Activated B cell treated with CpG ODN at 0.5 μM for 24 hours (primary cell): ENCODE data around the gene NYNRIN. TPM values are rescaled to one million over a fixed set of nuclear protein-coding genes. Genes with fewer than 3 reads are reported as not detected.

ENCODE experiments used
- ATAC-seq: fragments of 200-7000 bp; cut with Tn5 transposase; one replicate; pipeline ENCODE4 v1.10.0; 2021; ENCODE audit warnings: low read depth, mild to moderate bottlenecking, moderate library complexity
- CTCF ChIA-PET: fragments of 350-600 bp; sonication (Branson Sonifier 250); formaldehyde crosslinking; loops from one replicate; lab custom pipeline; 2021; ENCODE audit warnings: antibody characterized with exemption; lab: Charles Lee
- POLR2A ChIA-PET: fragments of 350-600 bp; sonication (Branson Sonifier 250); formaldehyde crosslinking; loops from one replicate; lab custom pipeline; 2021; ENCODE audit warnings: antibody characterized with exemption; lab: Charles Lee
- DNase-seq: peaks from one replicate; pipeline ENCODE4 v3.0.0; 2022
- H3K27ac Mint-ChIP-seq: one replicate; pipeline ENCODE4 v1.8.0; 2020; ENCODE audit warnings: mixed read lengths
- H3K27me3 Mint-ChIP-seq: one replicate; pipeline ENCODE4 v1.8.0; 2021; ENCODE audit warnings: mixed read lengths
- H3K36me3 Mint-ChIP-seq: one replicate; pipeline ENCODE4 v1.8.0; 2021; ENCODE audit warnings: low read depth, mixed read lengths
- H3K4me1 Mint-ChIP-seq: one replicate; pipeline ENCODE4 v1.8.0; 2021; ENCODE audit warnings: mixed read lengths
- H3K4me3 Mint-ChIP-seq: one replicate; pipeline ENCODE4 v1.8.0; 2020; ENCODE audit warnings: mild to moderate bottlenecking, mixed read lengths
- H3K9me3 Mint-ChIP-seq: one replicate; pipeline ENCODE4 v1.8.0; 2020; ENCODE audit warnings: mixed read lengths
- CTCF ChIP-seq: fragments of 200-600 bp; IDR thresholded peaks from one replicate; pipeline ENCODE4 v1.8.0; 2022; ENCODE audit warnings: antibody characterized with exemption, mild to moderate bottlenecking
- intact Hi-C: fragments of 100-400 bp; cut with micrococcal nuclease; formaldehyde crosslinking; loops from one replicate; pipeline ENCODE4 v1.15.1; 2024
- total RNA-seq: library from RNA; stranded (reverse); gene quantifications from 2 replicates; pipeline ENCODE4 v1.2.3, GENCODE V29; 2022

NYNRIN gene
- total RNA-seq, 1 donor from 2014 or later: 0.04 TPM

- intact Hi-C loops: no loop called here
- TF ChIP-seq CTCF: no peak
Observed at GRCh38 chr14:24376448-24377070, 22.2 kb upstream of the NYNRIN start.

GRCh38 chr14:24377126-24377525, 21.7 kb upstream of the NYNRIN start:
- ChIA-PET POLR2A (no interaction called here), CTCF (interaction anchor here (1.8 kb wide), 1 partner anchor 54 kb away, joined by 5 read pairs; no protein-coding TSS in a partner anchor)
- Mint-ChIP-seq H3K9me3 (no peaks in the 10 kb centered on the region), H3K36me3 (no peaks in the 10 kb centered on the region), H3K27me3 (no peaks in the 10 kb centered on the region), H3K4me3 (no peak overlapping the region), H3K27ac (no peak overlapping the region), H3K4me1 (no peaks in the 10 kb centered on the region)
- intact Hi-C loops: no loop called here
- DNase-seq (no peak), ATAC-seq (no peak)
- TF ChIP-seq CTCF: no peak

More at GRCh38 chr14:24376448-24377070, 22.2 kb upstream of the NYNRIN start:
- ATAC-seq (no peak), DNase-seq (no peak)
- no peak overlapping the region for H3K4me3 Mint-ChIP-seq
- ChIA-PET CTCF (interaction anchor here (1.8 kb wide), 1 partner anchor 55 kb away, joined by 5 read pairs; no protein-coding TSS in a partner anchor), POLR2A (no interaction called here)
- no peak overlapping the region for H3K27ac Mint-ChIP-seq
- no peaks in the 10 kb centered on the region for H3K36me3 Mint-ChIP-seq
- no peaks in the 10 kb centered on the region for H3K4me1 Mint-ChIP-seq
- no peaks in the 10 kb centered on the region for H3K9me3 Mint-ChIP-seq
- H3K27me3 Mint-ChIP-seq: no peaks in the 10 kb centered on the region

DNA sequence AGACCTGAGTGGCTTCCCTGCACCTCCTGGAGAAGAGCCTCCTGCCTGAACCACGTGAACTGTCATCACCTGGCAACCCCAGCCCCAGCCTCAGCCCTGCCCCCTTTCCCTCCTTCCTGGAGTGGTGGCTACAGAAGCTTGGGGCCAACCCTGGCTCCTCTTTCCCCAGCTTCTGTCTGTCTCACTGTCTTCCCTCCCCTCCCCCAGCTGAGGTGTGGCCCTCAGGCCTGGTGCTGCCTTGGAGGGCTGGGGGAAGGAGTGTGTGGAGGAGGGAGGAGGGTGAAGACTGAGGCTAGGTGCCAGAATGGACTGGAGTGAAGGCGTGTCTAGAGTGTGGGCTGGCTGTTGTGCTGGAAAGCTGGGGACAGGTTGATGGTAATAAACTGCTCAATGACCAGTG, 21.1 kb upstream of the NYNRIN start:
- Mint-ChIP-seq H3K4me1 (no peaks in the 10 kb centered on the region), H3K36me3 (no peaks in the 10 kb centered on the region), H3K27ac (no peak overlapping the region), H3K27me3 (no peaks in the 10 kb centered on the region), H3K9me3 (no peaks in the 10 kb centered on the region), H3K4me3 (no peak overlapping the region)
- intact Hi-C loops: no loop called here
- ChIA-PET POLR2A (no interaction called here), CTCF (interaction anchor here (1.8 kb wide), 1 partner anchor 54 kb away, joined by 5 read pairs; no protein-coding TSS in a partner anchor)
- ATAC-seq (no peak), DNase-seq (no peak)
- TF ChIP-seq CTCF: no peak

GRCh38 chr14:24378327-24378726, 20.5 kb upstream of the NYNRIN start:
- no peaks in the 10 kb centered on the region for H3K9me3 Mint-ChIP-seq
- H3K4me1 Mint-ChIP-seq: no peaks in the 10 kb centered on the region
- CTCF ChIA-PET: interaction anchor here (1.4 to 1.8 kb wide), 2 partner anchors 12 to 53 kb away, joined by 3 to 5 read pairs; no protein-coding TSS in a partner anchor
- H3K27me3 Mint-ChIP-seq: no peaks in the 10 kb centered on the region
- POLR2A ChIA-PET: interaction anchor here (0.5 to 1.4 kb wide), 2 partner anchors 45 to 51 kb away, joined by 3 to 6 read pairs; partner anchors contain the start of genes CBLN3 and KHNYN
- H3K27ac Mint-ChIP-seq: no peak overlapping the region
- DNase-seq (no peak), ATAC-seq (no peak)
- intact Hi-C loops: no loop called here
- H3K36me3 Mint-ChIP-seq: no peaks in the 10 kb centered on the region
- TF ChIP-seq CTCF: no peak
- H3K4me3 Mint-ChIP-seq: no peak overlapping the region

- ChIA-PET CTCF (interaction anchor here (1.4 kb wide), 1 partner anchor 13 kb away, joined by 3 read pairs; no protein-coding TSS in a partner anchor), POLR2A (interaction anchor here (1.4 kb wide), 1 partner anchor 50 kb away, joined by 6 read pairs; the partner anchor contains the start of genes CBLN3 and KHNYN)
- intact Hi-C loops: no loop called here
- Mint-ChIP-seq H3K4me1 (no peaks in the 10 kb centered on the region), H3K9me3 (no peaks in the 10 kb centered on the region), H3K36me3 (no peaks in the 10 kb centered on the region), H3K4me3 (no peak overlapping the region), H3K27me3 (peaks cover 2% of the 10 kb centered on the region), H3K27ac (no peak overlapping the region)
- no peak for ATAC-seq
- TF ChIP-seq CTCF: no peak
- no peak for DNase-seq
Observed at GRCh38 chr14:24378981-24379906, 19.6 kb upstream of the NYNRIN start.
